NCI-H146 treated with DMSO at 0.1 percent for 48 hours (cell line): ENCODE measurements around the gene PLEKHA8.

Experiments
- DNase-seq: peaks from one replicate; lab custom pipeline; 2025; ENCODE audit not compliant: unreplicated experiment; lab: John Stamatoyannopoulos, UW

PLEKHA8 gene

DNA sequence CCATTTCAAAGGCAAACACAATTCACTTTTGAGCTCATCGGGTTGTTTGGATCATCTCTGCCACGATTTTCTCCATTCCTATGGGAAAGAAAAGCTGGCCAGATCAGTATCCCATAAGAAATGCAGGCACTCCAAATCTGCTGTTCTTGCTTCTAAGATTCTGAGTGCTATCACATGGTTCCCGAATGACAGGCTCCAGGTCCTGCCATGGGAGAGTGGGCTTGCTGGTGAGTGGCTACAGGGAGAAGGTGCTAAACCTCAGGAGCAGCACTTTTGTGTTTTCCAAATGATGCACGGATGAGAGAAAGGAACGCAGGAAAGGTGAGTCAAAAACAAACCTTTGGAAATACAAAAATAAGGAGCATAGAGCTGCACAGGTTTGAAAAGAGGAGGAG is 138.6 kb downstream of the PLEKHA8 start:
- DNase-seq = no peak

DNA sequence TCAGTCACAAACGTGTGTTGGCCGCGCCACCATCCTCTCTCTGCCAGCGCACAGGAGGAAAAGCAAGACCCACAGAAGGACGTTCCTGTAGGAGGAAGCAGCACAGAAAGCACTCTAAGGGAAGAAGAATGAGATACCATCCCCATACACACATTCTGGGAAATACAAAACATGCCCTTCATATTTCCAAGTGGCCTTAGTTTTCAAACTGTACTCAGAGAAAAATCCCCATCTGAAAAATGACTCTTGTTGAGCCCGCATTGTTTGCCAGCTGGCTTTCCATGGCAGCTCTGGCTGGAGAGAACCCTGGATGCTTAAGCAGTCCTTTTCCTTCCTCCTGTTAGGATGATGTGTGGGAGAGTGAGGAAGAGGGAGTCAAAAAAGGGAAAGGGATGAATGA is 139.7 kb downstream of the PLEKHA8 start:
- no peak for DNase-seq

DNA sequence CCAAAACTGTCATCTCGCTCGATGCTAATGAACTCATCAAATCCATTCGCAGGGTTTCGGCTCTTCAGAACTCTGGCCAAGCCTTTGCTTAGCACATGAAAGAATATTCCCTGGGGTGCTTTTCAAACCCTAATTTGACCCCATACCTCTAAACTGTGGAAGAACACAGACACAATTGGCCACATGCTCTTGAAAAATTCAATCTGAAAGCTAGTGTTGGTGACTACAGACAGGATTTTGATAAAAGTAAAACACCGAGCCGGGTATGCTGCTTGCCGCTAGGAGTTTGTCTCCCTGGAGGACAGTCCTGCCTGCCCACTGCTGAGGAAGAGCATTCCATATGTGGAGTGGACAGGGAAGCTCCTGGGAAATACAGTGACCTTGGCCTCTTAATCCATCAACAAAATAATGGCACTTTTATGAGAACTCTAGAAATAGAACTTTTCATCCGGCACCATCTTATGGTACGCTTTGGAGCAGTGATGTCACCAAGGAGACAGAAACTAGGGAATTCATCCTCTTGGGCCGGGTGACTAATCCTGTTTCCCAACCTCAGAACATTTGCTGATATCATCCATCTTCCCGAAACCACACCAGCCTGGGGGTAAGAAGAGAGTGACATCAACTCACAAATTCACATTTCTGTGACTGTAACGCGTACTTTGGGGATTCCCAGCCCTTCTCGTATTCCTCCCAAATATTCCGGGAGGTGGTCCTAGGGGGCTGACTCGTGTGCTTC is 140.8 kb downstream of the PLEKHA8 start:
- no peak for DNase-seq

DNA sequence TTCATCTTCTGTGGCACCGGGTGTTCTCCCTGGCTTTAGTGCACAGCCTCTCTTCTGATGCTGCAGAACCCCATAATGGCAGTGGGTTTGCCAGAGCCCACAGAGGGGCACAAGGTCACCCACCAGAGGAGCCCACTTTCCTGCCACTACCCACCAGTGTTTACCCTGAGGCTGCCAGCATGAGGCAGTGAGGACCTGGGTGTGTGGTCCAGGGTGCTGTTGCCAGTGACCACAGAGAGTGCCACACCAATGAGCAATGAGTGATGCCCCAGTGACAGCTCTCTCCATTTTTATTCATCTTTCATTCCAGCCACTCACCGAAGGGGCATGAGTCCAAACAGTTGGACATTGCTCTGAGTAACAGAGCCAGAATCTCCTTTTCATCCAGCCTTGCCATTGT is 141.4 kb downstream of the PLEKHA8 start:
- no peak for DNase-seq

DNA sequence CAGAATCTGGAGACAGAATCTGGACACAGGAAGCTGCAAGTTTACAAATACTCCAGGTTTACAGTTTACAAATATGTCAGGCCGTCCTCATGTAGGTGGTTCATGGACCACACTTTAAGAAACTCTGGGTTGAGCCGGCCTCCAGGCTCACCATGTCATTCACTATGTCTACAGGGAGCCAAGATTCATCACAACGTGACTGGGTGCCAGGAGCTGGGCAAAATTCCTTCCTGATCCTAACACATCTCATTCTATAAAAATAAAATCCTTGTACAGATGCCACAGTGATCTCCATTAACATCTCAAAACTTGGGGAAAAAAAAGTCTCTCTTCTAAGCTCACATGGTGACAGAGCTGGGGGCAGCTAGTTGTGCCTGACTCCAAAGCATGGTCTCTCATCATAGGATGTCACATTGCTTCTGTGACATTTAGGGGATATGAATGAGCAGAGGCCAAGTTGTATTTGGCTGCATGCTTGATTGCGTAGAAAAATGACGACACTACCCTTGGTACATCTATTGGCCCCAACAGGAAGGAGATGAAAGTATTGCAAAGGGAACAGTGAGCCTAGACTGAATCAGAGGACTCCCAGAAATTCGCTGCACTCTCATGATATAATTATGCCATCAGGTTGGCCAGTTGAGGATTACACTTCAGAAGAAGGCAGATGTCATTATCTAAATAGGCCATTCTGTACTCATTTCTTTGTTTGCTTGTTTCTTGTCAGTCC is 142.4 kb downstream of the PLEKHA8 start:
- DNase-seq = no peak

DNA sequence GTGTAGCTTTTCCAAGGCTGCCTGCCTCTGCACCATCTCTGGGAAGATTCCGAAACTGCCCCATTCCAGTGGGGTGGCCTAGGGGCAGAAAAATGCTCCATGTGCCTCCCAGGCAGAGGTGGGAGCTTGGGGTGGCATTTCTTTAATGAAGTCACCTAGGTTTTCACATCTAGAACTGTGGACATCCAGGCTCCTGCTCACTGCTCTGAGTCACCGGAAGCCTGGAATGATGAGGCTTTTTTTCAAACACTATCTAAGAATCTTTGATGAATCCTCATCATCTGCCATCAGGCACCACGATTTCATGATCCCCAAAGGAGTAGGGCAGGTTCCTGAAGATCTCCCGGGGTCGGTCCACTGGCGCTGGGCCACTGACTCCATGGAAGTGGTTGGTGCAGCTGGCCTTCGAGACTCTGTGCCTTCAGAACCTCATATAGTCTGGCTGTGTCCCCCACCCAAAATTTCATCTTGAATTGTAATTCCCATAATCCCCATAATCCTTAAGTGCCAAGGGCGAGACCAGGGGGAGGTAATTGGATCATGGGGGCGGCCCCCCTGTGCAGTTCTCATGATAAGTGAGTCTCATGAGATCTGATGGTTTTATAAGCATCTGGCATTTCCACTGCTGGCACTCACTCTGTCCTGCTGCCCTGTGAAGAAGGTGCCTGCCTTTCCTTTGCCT is 143.7 kb downstream of the PLEKHA8 start:
- DNase-seq = no peak

DNA sequence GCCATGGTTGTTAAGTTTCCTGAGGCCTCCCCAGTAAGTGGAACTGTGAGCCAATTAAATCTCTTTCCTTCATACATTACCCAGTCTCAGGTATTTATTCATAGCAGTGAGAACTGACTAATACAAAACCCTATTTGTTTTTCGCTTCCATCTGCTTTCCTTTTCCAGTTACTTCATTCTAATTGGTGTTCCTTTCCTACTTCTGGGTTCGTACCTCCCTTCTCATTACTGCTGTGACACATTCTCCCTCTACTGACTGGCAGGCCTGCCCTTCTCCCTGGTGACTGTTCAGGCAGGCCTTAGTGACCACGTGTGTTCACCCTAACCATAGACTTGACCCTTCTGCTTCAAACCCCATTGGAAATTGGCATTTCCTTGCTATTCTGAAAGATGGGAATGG is 144.2 kb downstream of the PLEKHA8 start:
- no peak for DNase-seq

DNA sequence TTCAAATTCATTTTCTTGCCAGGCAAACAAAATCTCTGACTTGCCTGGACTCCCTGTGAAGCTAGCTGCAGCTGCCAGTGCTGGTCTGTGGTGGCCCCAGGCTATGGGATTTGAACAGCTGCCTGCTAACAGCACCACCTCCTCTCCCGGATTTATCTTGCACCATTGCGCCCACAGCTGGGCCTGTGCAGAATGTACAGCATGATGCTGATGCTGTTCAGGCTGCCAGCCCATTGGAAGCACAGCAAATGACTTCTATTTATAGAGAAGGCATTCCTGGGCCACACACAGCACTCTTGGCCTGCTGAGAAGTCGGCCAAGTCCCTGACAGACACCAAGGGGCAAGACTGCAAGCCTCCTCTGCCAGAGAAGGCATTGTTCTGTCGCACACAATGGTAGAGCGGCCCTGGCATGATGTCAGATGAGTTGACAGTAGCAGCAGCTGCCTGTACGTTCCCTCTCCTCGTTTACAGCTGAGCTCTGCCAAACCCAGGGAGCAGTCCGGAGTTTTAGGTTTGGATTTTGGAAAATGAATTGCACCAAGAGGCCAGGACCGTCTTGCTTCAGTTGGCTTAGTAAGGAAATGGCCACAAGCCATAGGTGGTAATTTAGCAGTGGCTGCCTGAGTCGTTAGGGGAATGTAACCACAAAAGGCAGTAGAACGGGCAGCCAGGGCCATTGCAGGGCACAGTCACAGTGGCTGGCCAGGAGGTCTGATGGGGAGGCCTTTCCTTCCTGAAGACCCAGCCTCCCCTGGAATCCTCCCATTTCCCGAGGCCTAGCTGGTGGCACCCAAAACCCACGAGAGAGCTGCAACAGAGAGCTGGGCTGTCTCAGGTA is 145.1 kb downstream of the PLEKHA8 start:
- DNase-seq = peak; percentile 96

DNA sequence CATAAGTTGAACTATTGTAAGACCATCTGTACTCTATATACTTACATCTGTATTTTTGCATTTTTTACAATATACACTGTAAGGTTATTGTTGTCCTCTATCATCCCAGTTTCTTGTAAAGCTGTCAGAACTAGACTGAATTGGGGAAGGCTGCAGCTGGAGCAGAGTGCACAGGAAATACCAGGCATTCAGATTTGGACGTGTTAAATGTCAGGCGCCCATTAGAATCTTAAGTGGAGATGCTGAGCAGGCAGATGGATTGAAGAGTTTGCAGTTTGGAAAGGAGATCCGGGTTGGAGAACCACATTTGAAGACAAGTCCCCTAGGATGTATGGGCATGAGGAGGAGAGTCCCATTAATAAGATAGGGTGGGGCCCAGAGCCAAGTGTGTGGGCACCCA is 147.0 kb downstream of the PLEKHA8 start:
- DNase-seq = no peak

DNA sequence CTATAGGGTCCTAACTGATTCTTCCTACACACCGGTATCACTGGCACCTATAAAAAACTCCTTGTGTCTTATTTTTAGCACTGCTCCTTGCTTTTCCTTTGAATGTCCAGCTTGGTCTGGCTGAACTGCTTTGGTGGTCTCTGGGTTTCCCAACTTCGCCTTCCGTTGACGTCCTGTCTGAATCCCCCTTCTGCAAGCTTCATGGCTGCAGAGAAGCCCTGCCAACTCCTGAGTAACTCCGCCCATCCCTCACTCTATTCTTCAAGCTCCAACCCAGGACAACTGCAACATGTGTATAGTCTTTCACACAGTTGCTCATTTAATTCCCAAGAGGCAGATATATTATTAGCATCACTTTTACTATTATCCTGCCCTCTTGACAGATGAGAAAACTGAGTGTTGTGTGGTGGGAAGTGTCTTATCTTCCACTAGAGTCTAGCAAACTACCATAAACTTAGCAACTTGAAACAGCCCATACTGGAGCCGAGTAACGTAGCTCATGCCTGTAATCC is 147.5 kb downstream of the PLEKHA8 start:
- DNase-seq = no peak

DNA sequence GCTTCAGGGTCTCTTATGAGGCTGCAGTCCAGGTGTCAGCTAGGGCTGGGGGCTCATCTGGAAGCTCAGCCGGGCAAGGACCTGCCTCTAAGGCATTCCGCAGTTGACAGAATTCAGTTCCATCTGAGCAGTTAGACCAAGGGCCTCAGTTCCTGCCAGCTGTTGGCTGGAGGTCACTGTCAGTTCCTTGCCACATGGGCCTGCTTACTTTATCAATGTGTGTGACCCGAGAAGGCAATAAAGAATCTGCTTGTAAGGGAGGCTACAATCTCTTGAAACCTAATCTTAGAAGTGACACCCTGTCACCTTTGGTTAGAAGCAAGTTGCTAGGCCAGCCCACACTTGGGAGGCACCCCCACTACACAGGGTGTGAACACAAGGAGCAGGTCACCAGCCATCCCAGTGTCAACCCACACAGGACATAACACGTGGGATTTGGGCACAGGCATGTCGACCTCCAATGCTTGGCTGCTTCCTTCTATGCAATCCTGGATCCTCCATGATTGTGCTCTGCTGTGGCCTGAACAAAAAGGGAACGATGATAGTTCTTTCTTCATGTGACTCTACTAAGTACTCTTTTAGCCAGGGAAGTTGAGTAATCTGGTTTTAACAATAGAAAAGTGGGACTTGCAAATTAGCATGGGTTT is 148.4 kb downstream of the PLEKHA8 start:
- no peak for DNase-seq

DNA sequence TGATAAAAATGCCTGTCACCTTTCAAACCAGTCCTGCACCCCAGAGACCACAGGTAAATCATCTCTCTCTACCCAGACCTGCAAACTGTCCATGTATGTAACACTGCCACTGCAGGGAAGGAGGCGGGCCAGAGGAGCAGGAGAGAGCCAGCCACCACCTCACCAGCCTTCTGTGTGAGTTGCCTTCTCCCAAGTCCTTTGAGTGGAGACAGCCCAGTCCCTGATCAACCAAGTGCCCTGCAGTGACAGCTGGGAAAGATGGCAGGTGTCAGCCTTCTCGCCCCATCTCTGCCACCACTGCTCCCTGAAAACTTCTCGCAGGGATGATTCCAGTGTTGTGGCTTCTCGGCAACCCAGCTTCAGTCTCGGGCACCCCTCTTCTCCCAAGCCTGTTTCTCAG is 149.0 kb downstream of the PLEKHA8 start:
- DNase-seq = no peak

DNA sequence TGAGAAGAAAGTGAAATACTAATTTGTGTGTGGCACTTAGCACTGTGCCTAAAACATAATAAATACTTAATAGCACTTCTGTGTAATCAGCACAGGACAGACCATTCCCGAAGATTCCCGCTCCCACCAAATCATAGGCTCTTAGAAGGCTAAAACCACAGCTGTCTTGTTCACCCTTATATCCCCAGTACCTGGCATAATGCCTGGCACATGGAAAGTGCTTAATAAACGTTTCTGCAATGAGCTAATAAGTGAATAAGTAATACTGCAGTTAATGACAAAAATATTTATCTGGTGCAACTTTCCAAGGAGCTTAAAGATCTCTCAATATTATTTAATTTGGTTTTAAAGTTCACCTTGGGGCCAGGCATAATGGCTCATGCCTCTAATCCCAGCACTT is 149.8 kb downstream of the PLEKHA8 start:
- no peak for DNase-seq

DNA sequence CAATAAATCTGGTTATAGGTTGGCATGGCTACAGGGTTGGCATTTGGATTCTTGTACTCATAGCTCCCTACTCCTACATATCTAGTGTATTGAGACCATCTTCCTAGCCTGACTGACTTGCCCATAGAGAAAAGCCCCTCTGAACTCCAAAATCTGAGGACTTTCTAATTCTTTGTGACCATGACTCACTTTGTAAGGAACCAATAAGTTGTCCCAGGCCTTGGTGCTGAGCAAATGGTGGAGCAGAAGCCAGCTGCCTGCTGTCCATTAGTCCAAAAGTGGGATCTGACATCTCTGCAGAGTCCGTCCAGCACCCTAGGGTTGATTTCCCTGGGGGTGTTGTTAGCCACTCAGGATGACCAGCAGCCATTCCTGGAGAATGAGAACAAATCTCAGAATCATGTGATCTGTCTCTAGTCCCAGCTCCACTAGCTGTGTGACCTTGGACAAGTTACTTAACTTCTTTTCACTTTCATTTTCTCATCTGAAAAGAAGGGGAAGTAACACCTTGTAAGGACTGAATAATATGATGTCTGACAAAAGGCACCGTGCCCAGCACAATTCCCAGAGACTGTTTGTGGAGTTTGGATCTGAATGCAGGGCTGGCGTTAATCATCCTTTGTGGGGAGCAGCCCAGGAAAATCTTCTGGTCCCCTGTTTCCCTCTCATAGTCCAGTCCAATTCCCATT is 150.7 kb downstream of the PLEKHA8 start:
- no peak for DNase-seq
